ENCODE data around the gene ARHGAP23.

DNA sequence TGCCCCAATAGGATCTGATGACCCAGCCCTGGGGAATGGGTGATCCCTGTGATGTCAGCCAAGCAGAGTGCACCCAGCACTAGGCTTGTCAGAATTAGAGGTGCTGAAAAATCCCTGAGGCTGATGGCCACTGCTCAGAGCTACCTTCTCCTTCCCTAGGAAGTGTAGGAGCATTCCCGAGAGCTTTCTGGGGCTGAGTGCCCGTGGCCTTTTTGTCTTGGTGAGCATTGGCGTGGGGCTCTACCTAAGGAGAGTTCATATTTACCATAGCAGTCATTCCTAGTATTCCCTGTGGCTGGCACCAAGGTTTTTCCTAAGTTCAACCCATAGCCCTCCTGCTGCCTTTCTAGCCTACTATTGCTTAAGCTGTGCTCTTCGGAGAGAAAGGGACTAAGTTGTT is 22.6 kb upstream of the ARHGAP23 start:
- TF ChIP-seq POLR2A (IDR thresholded peaks at IDR 0.05): no peak
- TF ChIP-seq, protein P1, sequence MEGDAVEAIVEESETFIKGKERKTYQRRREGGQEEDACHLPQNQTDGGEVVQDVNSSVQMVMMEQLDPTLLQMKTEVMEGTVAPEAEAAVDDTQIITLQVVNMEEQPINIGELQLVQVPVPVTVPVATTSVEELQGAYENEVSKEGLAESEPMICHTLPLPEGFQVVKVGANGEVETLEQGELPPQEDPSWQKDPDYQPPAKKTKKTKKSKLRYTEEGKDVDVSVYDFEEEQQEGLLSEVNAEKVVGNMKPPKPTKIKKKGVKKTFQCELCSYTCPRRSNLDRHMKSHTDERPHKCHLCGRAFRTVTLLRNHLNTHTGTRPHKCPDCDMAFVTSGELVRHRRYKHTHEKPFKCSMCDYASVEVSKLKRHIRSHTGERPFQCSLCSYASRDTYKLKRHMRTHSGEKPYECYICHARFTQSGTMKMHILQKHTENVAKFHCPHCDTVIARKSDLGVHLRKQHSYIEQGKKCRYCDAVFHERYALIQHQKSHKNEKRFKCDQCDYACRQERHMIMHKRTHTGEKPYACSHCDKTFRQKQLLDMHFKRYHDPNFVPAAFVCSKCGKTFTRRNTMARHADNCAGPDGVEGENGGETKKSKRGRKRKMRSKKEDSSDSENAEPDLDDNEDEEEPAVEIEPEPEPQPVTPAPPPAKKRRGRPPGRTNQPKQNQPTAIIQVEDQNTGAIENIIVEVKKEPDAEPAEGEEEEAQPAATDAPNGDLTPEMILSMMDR (IDR thresholded peaks at IDR 0.05): no peak
